IPS-20b (cell line): ENCODE measurements around the gene TMEM243.
"Not testable (repeated sequence)": the region's sequence is repeated elsewhere in the genome, so short reads cannot be mapped to it uniquely, and the experiment has no call there.

Source experiments
- H3K27ac ChIP-seq: one replicate; pipeline ENCODE4 v1.5.1; 2013; ENCODE audit warnings: low read length
- H3K27me3 ChIP-seq: 2 replicates; pipeline ENCODE4 v1.6.1; 2013; ENCODE audit warnings: mild to moderate bottlenecking, low read length, inconsistent platforms; ENCODE audit not compliant: insufficient read depth
- H3K36me3 ChIP-seq: 2 replicates; pipeline ENCODE4 v1.6.1; 2013; ENCODE audit warnings: low read depth, mild to moderate bottlenecking, inconsistent platforms, low read length, moderate library complexity; ENCODE audit not compliant: insufficient read depth
- H3K4me1 ChIP-seq: 2 replicates; pipeline ENCODE4 v1.6.1; 2013; ENCODE audit warnings: mild to moderate bottlenecking, control low read depth, inconsistent platforms, low read length, moderate library complexity; ENCODE audit not compliant: insufficient read depth
- H3K4me3 ChIP-seq: 2 replicates; pipeline ENCODE4 v1.5.1; 2013; ENCODE audit warnings: mild to moderate bottlenecking, low read length, inconsistent platforms
- H3K9ac ChIP-seq: 2 replicates; pipeline ENCODE4 v1.6.1; 2013; ENCODE audit warnings: low read depth, mild to moderate bottlenecking, inconsistent platforms, low read length, moderate library complexity
- H3K9me3 ChIP-seq: 2 replicates; pipeline ENCODE4 v1.6.1; 2013; ENCODE audit warnings: mild to moderate bottlenecking, low read depth, low read length, inconsistent platforms; ENCODE audit not compliant: insufficient read depth

Gene TMEM243, protein sequence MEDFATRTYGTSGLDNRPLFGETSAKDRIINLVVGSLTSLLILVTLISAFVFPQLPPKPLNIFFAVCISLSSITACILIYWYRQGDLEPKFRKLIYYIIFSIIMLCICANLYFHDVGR

GRCh38 chr7:87219545-87220025, at the start of gene TMEM243:
TMEM243 (minus strand) TSS chr7:87219732; CDS start chr7:87219503, 229 bp downstream.
- H3K27me3 ChIP-seq: peaks cover 41% of the 10 kb centered on the region
- H3K4me3 ChIP-seq: peak within 1 kb of the TSS; percentile 92
- no peaks in the 10 kb centered on the region for H3K9me3 ChIP-seq
- peak within 1 kb of the TSS; percentile 89 for H3K9ac ChIP-seq
- H3K36me3 ChIP-seq: peaks cover 14% of the 10 kb centered on the region
- peak within 1 kb of the TSS; percentile 26 for H3K27ac ChIP-seq
- H3K4me1 ChIP-seq: peaks cover 5% of the 10 kb centered on the region; the same call in 1 of the 2 replicates

GRCh38 chr7:87267239-87267900, 47.8 kb upstream of the TMEM243 start:
- no peaks in the 10 kb centered on the region for H3K27me3 ChIP-seq
- no peak overlapping the region for H3K27ac ChIP-seq
- H3K9ac ChIP-seq: no peak overlapping the region
- no peaks in the 10 kb centered on the region for H3K4me1 ChIP-seq
- H3K9me3 ChIP-seq: no peaks in the 10 kb centered on the region
- no peak overlapping the region for H3K4me3 ChIP-seq
- no peaks in the 10 kb centered on the region for H3K36me3 ChIP-seq

DNA sequence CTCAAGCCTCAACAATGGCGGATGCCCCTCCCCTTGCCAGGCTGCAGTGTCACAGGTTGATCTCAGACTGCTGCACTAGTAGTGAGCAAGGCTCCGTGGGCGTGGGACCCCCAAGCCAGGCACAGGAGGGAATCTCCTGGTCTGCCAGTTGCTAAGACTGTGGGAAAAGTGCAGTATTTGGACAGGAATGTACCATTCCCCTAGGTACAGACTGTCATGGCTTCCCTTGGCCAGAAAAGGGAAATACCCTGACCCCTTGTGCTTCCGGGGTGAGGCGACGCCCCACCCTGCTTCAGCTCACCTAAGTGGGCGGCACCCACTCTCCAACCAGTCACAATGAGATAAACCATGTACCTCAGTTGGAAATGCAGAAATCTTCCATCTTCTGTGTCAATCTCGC, 44.0 kb upstream of the TMEM243 start:
- Histone ChIP-seq H3K27me3 (no peaks in the 10 kb centered on the region), H3K27ac (no peak overlapping the region), H3K36me3 (no peaks in the 10 kb centered on the region), H3K9ac (no peak overlapping the region), H3K4me1 (no peaks in the 10 kb centered on the region), H3K9me3 (no peaks in the 10 kb centered on the region), H3K4me3 (no peak overlapping the region)

DNA sequence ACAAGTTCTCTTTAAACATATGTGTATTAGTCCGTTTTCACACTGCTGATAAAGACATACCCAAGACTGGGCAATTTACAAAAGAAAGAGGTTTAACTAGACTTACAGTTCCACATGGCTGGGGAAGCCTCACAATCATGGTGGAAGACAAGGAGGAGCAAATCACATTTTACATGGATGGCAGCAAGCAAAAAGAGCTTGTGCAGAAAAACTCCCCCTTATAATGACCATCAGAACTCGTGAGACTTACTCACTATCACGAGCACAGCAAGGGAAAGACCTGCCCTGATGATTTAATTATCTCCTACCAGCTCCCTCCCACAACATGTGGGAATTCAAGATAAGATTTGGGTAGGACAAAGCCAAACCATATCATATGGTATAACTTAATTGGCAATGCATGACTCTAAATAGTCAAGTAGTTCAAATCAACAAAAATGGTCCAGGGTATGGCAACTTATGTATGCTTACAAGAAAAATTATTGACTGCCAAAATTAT, 34.1 kb upstream of the TMEM243 start:
- no peaks in the 10 kb centered on the region for H3K36me3 ChIP-seq
- H3K4me1 ChIP-seq: no peaks in the 10 kb centered on the region

GRCh38 chr7:87245671-87246070, 26.1 kb upstream of the TMEM243 start:
- not testable (repeated sequence) for H3K4me3 ChIP-seq, H3K27me3 ChIP-seq, H3K36me3 ChIP-seq, H3K27ac ChIP-seq, H3K9ac ChIP-seq, H3K4me1 ChIP-seq
- H3K9me3 ChIP-seq: peaks cover 23% of the 10 kb centered on the region

More for the DNA sequence above, 34.1 kb upstream of the TMEM243 start:
- no peaks in the 10 kb centered on the region for H3K9me3 ChIP-seq
- no peaks in the 10 kb centered on the region for H3K27me3 ChIP-seq
- H3K27ac ChIP-seq: no peak overlapping the region
- H3K4me3 ChIP-seq: no peak overlapping the region
- no peak overlapping the region for H3K9ac ChIP-seq

GRCh38 chr7:87238464-87239051, 19.0 kb upstream of the TMEM243 start:
- not testable (repeated sequence) for H3K4me1 ChIP-seq, H3K36me3 ChIP-seq, H3K9me3 ChIP-seq, H3K4me3 ChIP-seq, H3K27ac ChIP-seq, H3K27me3 ChIP-seq, H3K9ac ChIP-seq

- H3K27me3 ChIP-seq: no peaks in the 10 kb centered on the region
- no peaks in the 10 kb centered on the region for H3K9me3 ChIP-seq
- H3K4me1 ChIP-seq: no peaks in the 10 kb centered on the region
- no peak overlapping the region for H3K4me3 ChIP-seq
- no peak overlapping the region for H3K9ac ChIP-seq
- H3K36me3 ChIP-seq: no peaks in the 10 kb centered on the region
- no peak overlapping the region for H3K27ac ChIP-seq
Measured at GRCh38 chr7:87234949-87235348, 15.4 kb upstream of the TMEM243 start.

DNA sequence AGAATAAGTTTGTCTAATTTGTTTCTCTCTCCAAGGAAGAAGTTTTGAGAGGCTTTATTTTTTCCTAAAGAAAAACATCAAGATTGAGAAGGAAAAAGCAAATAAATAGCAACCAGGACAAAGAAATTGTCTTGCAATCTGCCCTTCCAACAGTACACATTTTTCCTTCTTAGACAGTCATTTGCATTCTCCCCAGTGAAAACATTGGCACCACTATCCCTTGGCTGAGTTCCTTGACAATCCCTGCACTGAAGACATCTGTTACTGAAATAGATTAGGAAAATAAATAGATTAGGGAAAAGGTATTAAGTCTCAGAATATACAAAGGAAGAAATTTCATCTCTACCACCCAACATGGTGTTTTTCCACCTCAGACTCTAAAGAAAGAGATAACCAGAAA, 12.2 kb upstream of the TMEM243 start:
- Histone ChIP-seq H3K27me3 (0 out of 2 replicates have a peak, but pooled peaks cover 3% of the 10 kb centered on the region), H3K9me3 (no peaks in the 10 kb centered on the region), H3K27ac (no peak overlapping the region), H3K4me3 (no peak overlapping the region), H3K36me3 (no peaks in the 10 kb centered on the region), H3K4me1 (no peaks in the 10 kb centered on the region), H3K9ac (no peak overlapping the region)

GRCh38 chr7:87231258-87231657, 11.7 kb upstream of the TMEM243 start:
- Histone ChIP-seq H3K4me3 (no peak overlapping the region), H3K9ac (no peak overlapping the region), H3K27me3 (0 out of 2 replicates have a peak, but pooled peaks cover 7% of the 10 kb centered on the region), H3K36me3 (no peaks in the 10 kb centered on the region), H3K9me3 (no peaks in the 10 kb centered on the region), H3K27ac (no peak overlapping the region), H3K4me1 (no peaks in the 10 kb centered on the region)

GRCh38 chr7:87226495-87226894, 7.0 kb upstream of the TMEM243 start:
- Histone ChIP-seq H3K9me3 (no peaks in the 10 kb centered on the region), H3K4me1 (no peaks in the 10 kb centered on the region), H3K36me3 (no peaks in the 10 kb centered on the region), H3K27ac (no peak overlapping the region), H3K4me3 (no peak overlapping the region), H3K27me3 (peaks cover 40% of the 10 kb centered on the region), H3K9ac (no peak overlapping the region)

DNA sequence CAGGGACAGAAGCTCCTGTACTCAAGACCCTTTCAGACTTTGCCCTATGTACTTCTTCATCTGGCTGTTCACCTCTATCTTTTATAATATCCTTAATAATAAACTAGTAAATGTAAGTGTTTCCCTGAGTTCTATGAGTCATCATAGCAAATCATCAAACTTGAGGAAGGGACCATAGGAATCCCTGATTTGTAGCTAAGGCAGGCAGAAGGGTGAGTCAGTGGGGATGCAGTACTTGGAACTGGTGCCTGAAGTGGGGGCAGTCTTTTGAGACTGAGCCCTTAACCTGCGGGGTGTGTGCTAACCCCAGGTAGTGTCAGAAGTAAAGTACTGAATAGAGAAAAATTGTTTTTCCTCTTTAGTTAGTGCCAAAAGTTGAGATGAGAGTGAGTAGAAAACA, 6.2 kb upstream of the TMEM243 start:
- no peaks in the 10 kb centered on the region for H3K4me1 ChIP-seq
- H3K4me3 ChIP-seq: no peak overlapping the region
- H3K9ac ChIP-seq: no peak overlapping the region
- H3K36me3 ChIP-seq: no peaks in the 10 kb centered on the region
- no peaks in the 10 kb centered on the region for H3K9me3 ChIP-seq
- peaks cover 48% of the 10 kb centered on the region for H3K27me3 ChIP-seq
- no peak overlapping the region for H3K27ac ChIP-seq

DNA sequence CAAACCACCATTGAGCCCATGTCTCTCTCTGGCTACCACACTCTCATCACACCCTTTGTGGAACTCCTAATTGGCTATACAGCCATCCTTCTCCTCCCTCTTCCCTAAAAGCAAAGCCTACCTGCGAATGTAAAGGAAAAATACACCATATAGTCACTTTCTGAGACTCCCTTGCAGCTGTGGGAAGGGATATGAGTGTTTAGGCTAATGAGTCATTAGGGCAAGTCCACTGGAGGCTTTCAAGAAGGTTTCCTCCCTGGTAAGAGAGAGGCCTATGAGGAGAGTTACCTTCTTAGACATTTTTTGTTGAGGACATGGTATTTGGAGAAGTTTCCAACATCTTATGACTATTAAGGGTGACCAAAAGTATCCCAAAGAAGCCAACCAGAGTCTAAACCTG, 4.1 kb upstream of the TMEM243 start:
- Histone ChIP-seq H3K27me3 (peaks cover 50% of the 10 kb centered on the region), H3K27ac (no peak overlapping the region), H3K4me1 (peaks cover 1% of the 10 kb centered on the region; the same call in 1 of the 2 replicates), H3K9me3 (no peaks in the 10 kb centered on the region), H3K36me3 (no peaks in the 10 kb centered on the region), H3K9ac (no peak overlapping the region), H3K4me3 (no peak overlapping the region)
